Raji (cell line): ENCODE measurements around the gene MAPT.

Experiments
- POLR2A ChIP-seq: IDR thresholded peaks from 2 replicates; pipeline ENCODE4 v1.6.1; 2011; ENCODE audit warnings: low read depth, low read length, control low read depth; ENCODE audit not compliant: insufficient read depth

MAPT gene

DNA sequence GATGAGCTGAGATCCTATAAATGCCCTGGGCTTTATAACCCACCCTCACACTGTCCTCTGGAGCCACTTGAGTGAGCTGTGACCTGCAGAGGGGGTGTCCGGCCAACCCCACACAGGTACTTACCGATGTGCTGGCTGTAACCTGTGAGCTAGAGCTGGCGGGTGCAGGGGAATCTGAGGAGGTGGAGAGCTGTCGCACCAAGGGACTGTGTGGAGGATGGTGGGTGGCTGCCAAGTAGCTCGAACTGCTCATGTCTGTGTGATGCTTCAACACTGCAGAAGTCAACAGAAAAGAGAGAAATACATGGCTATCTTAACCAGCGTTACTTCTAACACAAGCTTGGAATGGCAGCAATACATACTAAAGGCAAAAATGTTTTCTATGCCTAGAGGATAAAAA lies 144.1 kb downstream of the MAPT start:
- TF ChIP-seq POLR2A: no peak

DNA sequence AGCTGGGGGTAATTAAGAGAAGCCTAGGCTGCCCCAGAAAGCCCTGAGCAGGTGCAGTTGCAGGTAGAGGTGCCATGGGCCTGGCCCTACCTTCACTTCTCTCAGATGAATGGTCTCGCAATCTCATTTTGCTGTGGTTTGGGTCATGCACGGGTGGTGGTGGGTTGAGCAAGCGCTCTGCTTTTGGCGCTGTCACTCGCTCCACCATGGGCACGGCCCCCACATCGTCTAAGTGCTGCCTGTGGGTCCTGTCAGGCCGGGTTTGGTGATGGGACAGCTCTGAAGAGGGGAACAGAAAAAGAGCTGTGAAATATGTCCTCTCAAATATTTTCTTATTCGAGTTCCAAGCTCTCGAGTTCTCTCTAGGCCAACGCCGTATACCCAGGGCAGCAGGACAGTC lies 144.6 kb downstream of the MAPT start:
- TF ChIP-seq POLR2A: no peak

DNA sequence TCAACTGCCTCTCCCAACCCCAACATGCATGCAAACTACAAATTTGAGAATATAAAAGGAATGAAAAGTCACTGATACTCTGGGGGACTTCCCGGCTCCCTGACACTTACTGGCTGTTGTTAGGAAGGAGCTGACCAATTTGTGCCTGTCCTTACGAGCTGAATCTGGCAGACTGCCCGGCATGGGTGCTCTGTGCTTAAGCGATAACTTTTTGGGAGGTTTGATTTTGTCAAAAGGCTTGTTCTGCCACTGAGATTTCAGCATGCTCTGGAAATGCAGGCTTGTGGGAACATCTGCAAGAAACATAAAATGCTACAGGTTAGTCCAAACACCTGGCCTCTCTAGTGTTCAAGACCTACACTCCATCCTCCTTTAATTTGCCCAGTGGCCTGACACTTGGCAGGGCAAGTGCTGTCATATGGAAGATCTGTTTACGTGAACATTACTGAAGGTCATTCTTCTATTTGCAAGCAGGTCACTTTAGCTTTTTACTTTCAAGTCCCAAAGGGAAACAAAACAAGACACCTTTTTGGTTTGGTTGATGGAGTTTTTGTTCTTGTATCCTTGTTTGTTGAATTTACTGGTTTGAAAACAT lies 145.3 kb downstream of the MAPT start:
- TF ChIP-seq POLR2A: no peak

DNA sequence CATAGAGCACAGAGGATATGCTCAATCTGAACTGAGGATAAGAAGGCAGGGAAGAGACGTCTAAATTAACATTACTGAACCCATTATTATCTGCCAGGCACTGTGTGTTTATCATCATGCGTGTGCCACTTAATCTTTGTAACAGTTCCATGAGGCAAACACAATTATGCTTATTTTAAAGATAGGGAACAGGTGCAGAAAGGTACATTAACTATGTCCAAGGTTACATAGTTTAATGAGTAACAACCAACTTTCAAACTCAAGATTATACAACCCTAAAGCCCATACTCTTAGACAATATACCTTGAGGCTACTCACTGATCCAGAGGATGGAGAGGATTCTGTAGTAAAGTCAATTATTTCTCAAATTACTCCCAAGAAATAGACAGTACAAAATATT lies 147.9 kb downstream of the MAPT start:
- no peak for TF ChIP-seq POLR2A

DNA sequence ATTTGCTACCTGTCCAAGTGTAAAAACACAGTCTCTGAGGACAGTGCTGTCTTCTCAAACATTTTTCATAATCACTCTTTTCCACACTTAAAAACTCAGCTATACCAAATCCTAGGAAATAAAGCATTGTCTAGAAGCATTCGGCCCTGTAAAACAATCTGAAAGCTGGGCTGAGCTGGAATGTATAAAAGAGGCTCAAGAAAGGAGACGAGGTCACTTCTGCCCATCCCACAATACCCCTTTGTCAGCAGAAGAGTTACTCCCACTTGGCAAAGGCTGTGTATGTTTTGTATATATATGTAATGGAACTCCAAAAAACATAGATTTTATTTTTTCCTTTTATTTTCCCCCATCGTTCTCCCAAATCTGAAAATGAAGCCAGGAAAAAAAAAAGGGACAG lies 148.6 kb downstream of the MAPT start:
- TF ChIP-seq POLR2A: no peak

DNA sequence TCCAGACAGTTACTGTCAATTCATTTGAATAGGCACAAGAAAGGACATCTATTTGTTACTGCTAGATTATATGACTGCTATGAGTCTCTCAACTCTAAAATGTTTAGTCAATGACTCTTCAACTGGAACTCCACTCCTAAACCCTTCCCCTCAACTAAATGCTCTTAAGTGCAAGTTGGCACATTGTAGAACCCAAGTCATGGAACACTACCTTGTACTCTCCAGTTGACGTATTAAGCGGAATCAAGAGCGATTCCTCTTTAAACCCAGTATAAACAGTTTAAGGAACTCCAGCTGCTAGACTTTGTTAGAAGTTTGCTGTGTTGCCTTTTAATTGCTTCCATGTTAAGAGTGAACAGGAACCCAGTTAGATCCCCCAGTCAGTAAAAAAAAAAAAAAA lies 149.3 kb downstream of the MAPT start:
- TF ChIP-seq POLR2A: no peak

DNA sequence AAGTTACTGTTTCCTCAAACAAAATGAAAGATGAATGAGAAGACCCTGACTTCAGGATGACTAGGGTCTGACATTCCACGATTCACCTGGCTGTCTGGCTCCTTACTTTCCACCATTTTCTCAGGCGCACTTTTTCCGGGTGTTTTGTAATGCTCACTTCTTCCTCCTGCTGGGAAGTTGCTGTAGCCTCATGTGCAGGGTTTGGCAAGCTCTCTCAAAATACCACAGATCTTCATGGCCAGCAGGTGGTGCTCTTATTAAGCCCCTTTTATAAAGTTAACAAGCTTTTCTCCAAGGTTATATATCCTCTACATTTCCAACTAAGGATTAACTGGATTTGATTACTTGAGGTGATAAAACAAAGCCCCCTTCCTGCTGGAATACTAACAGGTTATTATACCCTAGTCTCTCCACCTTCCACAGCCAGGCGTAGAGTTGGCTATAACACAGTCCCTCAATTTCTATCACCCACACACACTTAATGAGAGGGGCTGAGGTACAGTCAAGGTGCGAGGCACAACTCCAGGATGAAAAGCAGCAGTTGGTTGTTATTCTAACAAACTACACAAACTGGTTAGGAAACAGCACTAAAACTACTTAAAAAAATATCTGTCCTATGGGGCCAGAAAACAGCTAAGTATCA lies 150.1 kb downstream of the MAPT start:
- TF ChIP-seq POLR2A: no peak

DNA sequence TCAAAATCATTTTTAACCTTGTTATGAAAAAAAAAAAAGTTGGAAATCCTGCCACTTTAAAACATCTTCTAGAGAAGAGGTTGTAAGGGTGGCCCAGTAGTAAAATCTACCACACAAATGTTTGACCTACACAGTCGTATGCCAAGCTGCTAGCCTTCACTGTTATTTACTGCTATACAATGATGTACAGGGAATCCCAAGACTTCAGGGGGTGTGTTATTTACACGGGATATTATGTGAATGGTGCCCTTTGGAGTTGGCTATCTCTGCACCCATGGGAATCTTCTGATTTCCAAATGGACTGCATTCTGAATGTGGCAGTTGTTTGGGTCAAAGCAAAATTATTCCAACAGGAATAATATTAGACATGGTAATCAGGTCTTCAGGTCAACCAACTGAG lies 150.6 kb downstream of the MAPT start:
- no peak for TF ChIP-seq POLR2A

DNA sequence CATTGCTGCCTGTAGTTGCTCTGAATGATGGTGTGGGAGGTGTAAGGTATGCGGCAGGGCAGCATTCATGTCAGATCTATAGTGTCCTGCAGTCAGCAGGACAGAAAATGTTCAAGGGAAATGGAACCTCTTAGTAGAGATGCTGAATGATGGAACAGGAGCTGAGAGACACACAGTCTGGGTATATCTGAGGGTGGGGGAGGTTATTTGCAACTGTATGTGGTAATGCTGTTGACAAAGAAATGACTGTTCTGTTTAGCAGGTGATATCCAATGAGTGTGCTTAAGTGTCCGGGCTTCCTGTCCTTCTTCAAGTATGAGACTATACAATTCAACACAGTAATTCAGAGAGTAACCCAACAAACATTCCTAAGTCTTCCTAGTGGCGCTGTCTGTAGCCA lies 151.3 kb downstream of the MAPT start:
- no peak for TF ChIP-seq POLR2A

DNA sequence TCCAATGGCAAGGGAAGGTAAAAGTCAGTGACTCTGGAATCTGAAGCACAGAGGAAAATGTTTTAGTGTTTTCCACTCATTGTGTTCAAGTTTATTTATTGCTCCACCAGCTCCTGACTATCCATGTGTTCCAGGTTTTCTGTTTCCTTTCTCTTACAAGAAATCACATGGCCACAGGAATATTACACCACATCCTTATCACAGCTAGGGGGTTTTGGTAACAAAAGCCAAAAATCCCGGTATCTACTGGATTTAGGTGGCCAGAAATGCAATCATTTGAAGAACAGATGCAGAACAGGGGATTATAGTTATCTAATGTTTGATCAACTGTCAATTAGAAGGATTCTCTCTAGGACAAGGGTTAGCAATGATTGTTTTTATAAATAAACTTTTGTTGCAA lies 152.6 kb downstream of the MAPT start:
- TF ChIP-seq POLR2A: no peak

DNA sequence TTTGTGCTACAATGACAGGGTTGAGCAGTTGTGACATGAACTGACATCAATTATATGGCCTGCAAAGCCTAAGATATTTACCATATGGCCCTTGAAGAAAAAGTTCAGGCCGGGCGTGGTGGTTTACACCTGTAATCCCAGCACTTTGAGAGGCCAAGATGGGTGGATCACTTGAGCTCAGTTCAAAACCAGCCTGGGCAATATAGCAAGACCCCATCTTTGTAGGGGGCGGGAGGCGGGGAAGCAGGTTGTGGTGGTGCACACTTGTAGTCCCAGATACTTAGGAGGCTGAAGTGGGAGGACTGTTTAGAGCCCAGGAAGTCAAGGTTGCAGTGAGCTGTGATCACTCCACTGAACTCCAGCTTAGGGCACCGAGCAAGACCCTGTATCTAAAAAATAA lies 153.0 kb downstream of the MAPT start:
- no peak for TF ChIP-seq POLR2A

DNA sequence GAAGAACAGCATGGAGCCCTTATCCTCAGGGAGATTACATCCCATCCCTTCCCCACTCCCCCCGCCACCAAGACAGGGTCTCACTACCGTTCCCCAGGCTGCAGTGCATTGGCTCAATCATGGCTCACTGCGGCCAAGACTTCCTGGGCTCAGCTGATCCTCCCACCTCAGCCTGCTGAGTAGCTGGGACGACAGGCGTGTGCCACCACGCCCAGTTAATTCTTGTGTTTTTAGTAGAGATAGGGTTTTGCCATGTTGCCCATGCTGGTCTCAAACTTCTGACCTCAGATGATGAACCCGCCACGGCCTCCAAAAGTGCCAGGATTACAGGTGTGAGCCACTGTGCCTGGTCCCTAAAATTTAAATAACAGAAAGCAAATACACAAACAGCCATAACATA lies 153.5 kb downstream of the MAPT start:
- TF ChIP-seq POLR2A: no peak

DNA sequence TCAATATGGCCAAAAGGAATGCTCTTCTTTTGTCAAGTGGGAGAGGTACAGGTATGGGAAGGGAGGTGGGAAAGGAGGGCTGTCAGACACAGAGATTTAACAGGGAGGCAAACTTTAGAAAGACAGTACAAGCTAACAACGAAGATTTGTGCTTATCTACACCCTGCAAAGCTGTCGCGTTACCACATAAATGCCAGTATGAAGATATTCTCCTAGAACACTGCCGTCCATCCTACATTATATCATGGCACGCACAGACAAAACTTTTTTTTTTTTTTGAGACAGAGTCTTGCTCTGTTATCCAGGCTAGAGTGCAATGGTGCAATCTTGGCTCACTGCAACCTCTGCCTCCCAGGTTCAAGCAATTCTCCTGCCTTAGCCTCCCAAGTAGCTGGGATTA lies 155.3 kb downstream of the MAPT start:
- TF ChIP-seq POLR2A: no peak

DNA sequence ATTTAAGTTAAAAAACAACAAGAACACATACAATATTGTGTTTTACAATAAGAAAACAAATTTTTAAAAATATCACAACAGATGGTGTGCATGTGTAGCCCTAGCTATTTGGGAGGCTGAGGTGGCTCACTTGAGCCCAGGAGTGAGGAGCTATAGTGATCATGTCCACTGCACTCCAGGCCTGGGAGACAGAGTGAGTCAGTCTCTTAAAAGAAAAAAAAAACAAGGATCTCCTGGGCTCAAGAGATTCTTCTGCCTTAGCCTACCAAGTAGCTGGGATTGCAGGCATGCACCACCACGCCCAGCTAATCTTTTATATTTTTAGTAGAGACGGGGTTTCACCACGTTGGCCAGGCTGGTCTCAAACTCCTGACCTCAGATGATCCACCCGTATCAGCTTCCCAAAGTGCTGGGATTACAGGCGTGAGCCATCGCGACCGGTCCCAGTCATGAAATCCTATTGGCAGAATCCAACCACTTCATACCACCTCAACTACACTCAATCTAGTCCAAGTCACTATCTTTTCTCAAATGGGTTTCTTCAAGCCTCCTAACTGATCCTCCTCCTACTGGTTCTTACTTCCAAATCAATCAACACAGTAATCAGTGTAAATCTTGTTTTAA lies 159.7 kb downstream of the MAPT start:
- TF ChIP-seq POLR2A: no peak

DNA sequence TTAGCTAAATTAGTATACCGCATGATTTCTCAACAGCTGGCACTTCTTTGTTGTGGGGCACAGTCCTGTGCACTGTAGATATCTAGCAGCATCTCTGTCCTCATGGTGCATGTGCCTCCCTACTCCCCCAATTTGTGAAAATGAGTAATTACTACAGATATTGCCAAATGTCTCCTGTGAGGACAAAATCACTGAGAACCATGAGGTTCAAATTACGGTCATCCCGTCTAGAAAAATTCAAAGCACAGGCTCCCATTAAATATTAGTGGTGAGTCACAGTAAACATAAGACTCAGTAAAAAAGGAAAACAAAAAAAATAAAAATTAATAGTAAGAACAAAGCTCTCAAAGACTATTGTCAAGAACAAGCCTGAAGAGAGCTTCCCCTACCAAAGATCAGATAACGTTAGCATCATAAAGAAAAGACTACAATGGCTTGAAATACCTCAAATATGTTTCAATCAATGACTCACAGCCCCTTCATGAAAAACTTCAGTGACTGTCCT lies 162.5 kb downstream of the MAPT start:
- no peak for TF ChIP-seq POLR2A

DNA sequence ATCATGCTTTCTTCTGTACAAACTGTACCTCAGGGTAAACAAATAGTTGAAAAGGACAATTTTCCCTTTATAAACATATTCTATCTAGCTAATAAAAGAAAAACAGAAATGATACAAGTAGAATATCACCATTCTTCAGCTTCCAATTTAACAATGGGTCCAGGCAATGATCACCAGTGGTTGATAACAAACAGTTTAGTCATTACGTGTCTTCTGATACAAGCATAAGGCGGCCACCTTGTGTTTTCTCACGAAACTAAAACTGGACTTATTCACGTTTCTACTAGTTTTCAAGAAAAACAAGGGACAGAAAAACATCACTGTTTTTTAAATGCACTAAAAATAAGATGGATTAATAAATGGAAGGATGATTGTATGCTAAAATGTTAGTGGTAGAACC lies 163.0 kb downstream of the MAPT start:
- TF ChIP-seq POLR2A: no peak
